IMR-90 (cell line): Measurements from ENCODE around the gene FOXB1. TPM values are rescaled to one million over a fixed set of nuclear protein-coding genes. Genes with fewer than 3 reads are reported as not detected.

Experiments used
- ATAC-seq: fragments of 200-7000 bp; cut with Tn5 transposase; 2 replicates; pipeline ENCODE4 v1.9.1; 2020; ENCODE audit warnings: low read depth, mild to moderate bottlenecking, moderate library complexity
- BruUV-seq: library from RNA; stranded (reverse); fragments of 400-500 nt; replicated peaks from 2 replicates; lab custom pipeline; 2021; lab: Mats Ljungman, UMichigan
- CTCF ChIA-PET: fragments of 300-600 bp; formaldehyde crosslinking; extraction: SDS; loops from one replicate; lab custom pipeline; 2021; ENCODE audit warnings: antibody characterized with exemption; lab: Yijun Ruan, JAX
- POLR2A ChIA-PET: fragments of 300-600 bp; sonication (Branson Sonifier 250); formaldehyde crosslinking; loops from one replicate; lab custom pipeline; 2022; ENCODE audit warnings: antibody characterized with exemption; ENCODE audit not compliant: unreplicated experiment; lab: Charles Lee
- DNase-seq: peaks from one replicate; pipeline ENCODE4 v3.0.0; 2013
- H2AFZ ChIP-seq: replicated peaks from 2 replicates; pipeline ENCODE3; 2013; ENCODE audit warnings: low read length, mild to moderate bottlenecking; ENCODE audit not compliant: poor library complexity
- H2AK5ac ChIP-seq: 2 replicates; pipeline ENCODE4 v1.6.1; 2013; ENCODE audit warnings: low read depth, low read length, inconsistent platforms
- H2AK9ac ChIP-seq: replicated peaks from 2 replicates; pipeline ENCODE3; 2013; ENCODE audit warnings: mild to moderate bottlenecking, low read depth, low read length, moderate library complexity; ENCODE audit not compliant: poor library complexity
- H2BK120ac ChIP-seq: 2 replicates; pipeline ENCODE4 v1.6.1; 2013; ENCODE audit warnings: low read depth, low read length, inconsistent platforms
- H2BK15ac ChIP-seq: 3 replicates; pipeline ENCODE4 v1.6.1; 2013; ENCODE audit warnings: low read depth, low read length, inconsistent platforms
- H2BK20ac ChIP-seq: 2 replicates; pipeline ENCODE4 v1.6.1; 2013; ENCODE audit warnings: low read depth, mild to moderate bottlenecking, inconsistent platforms, low read length, moderate library complexity
- H2BK5ac ChIP-seq: 2 replicates; pipeline ENCODE4 v1.6.1; 2013; ENCODE audit warnings: mild to moderate bottlenecking, low read depth, low read length, inconsistent platforms; ENCODE audit not compliant: poor library complexity, severe bottlenecking
- H3K14ac ChIP-seq: replicated peaks from 2 replicates; pipeline ENCODE4 v1.6.1; 2013; ENCODE audit warnings: low read depth, low read length, inconsistent platforms
- H3K18ac ChIP-seq: 2 replicates; pipeline ENCODE4 v1.6.1; 2013; ENCODE audit warnings: low read depth, low read length, control low read depth
- H3K23ac ChIP-seq: 2 replicates; pipeline ENCODE4 v1.6.1; 2013; ENCODE audit warnings: low read depth, low read length, inconsistent platforms
- H3K27ac ChIP-seq: 2 replicates; pipeline ENCODE4 v1.5.1; 2013; ENCODE audit warnings: mild to moderate bottlenecking, control low read depth, low read length; ENCODE audit not compliant: insufficient read depth
- H3K27me3 ChIP-seq: 2 replicates; pipeline ENCODE4 v1.6.1; 2013; ENCODE audit warnings: low read length; ENCODE audit not compliant: control insufficient read depth, insufficient read depth
- H3K36me3 ChIP-seq: 2 replicates; pipeline ENCODE4 v1.6.1; 2013; ENCODE audit warnings: low read length, mixed read lengths; ENCODE audit not compliant: control insufficient read depth, insufficient read depth
- H3K4ac ChIP-seq: 2 replicates; pipeline ENCODE4 v1.6.1; 2013; ENCODE audit warnings: low read depth, low read length, inconsistent platforms
- H3K4me1 ChIP-seq: 2 replicates; pipeline ENCODE4 v1.6.1; 2013; ENCODE audit warnings: low read length, mixed read lengths; ENCODE audit not compliant: control insufficient read depth, insufficient read depth
- H3K4me2 ChIP-seq: 2 replicates; pipeline ENCODE4 v1.6.1; 2013; ENCODE audit warnings: low read depth, mild to moderate bottlenecking, control low read depth, low read length, moderate library complexity
- H3K4me3 ChIP-seq: 2 replicates; pipeline ENCODE4 v1.5.1; 2013; ENCODE audit warnings: low read depth, mild to moderate bottlenecking, control low read depth, low read length, moderate library complexity; ENCODE audit not compliant: insufficient read depth
- H3K56ac ChIP-seq: 2 replicates; pipeline ENCODE4 v1.6.1; 2013; ENCODE audit warnings: low read length, inconsistent platforms; ENCODE audit not compliant: insufficient read depth; ENCODE audit errors: extremely low read depth
- H3K79me1 ChIP-seq, 2 experiments: 2 replicates each; pipeline ENCODE4 v1.6.1; 2013; ENCODE audit warnings: low read length in 2 of 2, inconsistent platforms in 1 of 2, low read depth in 1 of 2
- H3K9ac ChIP-seq: 2 replicates; pipeline ENCODE4 v1.6.1; 2013; ENCODE audit warnings: low read depth, low read length, control low read depth
- H3K9me1 ChIP-seq: 2 replicates; pipeline ENCODE4 v1.6.1; 2013; ENCODE audit warnings: low read length, inconsistent platforms; ENCODE audit not compliant: insufficient read depth
- H3K9me3 ChIP-seq: 2 replicates; pipeline ENCODE4 v1.6.1; 2013; ENCODE audit warnings: low read length; ENCODE audit not compliant: control insufficient read depth, insufficient read depth
- H4K20me1 ChIP-seq: 2 replicates; pipeline ENCODE4 v1.6.1; 2013; ENCODE audit warnings: low read length, inconsistent platforms; ENCODE audit not compliant: insufficient read depth
- H4K5ac ChIP-seq: 2 replicates; pipeline ENCODE4 v1.6.1; 2013; ENCODE audit warnings: mild to moderate bottlenecking, low read depth, low read length, control low read depth
- H4K8ac ChIP-seq, 2 experiments: 2 replicates each; pipeline ENCODE4 v1.6.1; 2013; ENCODE audit warnings: low read depth in 2 of 2, low read length in 2 of 2, control low read depth in 1 of 2, inconsistent platforms in 1 of 2
- H4K91ac ChIP-seq: 2 replicates; pipeline ENCODE4 v1.6.1; 2013; ENCODE audit warnings: low read depth, low read length, inconsistent platforms; ENCODE audit not compliant: insufficient read depth
- BHLHE40 ChIP-seq: fragments of 150-350 bp; IDR thresholded peaks from 2 replicates; pipeline ENCODE4 v1.6.1; 2016; ENCODE audit warnings: mild to moderate bottlenecking, low read depth, low read length
- MAFK ChIP-seq: IDR thresholded peaks from 2 replicates; pipeline ENCODE4 v1.6.1; 2012; ENCODE audit warnings: low read depth, low read length, improper control_type of control experiment
- MAZ ChIP-seq: IDR thresholded peaks from 2 replicates; pipeline ENCODE4 v1.6.1; 2012; ENCODE audit warnings: low read depth, mild to moderate bottlenecking, low read length, improper control_type of control experiment, moderate library complexity, borderline replicate concordance
- POLR2A ChIP-seq: IDR thresholded peaks from 2 replicates; pipeline ENCODE4 v1.6.1; 2012; ENCODE audit warnings: mild to moderate bottlenecking, low read depth, low read length
- RFX5 ChIP-seq: IDR thresholded peaks from 2 replicates; pipeline ENCODE4 v1.8.0; 2012; ENCODE audit warnings: low read depth, mild to moderate bottlenecking, low read length, moderate library complexity
- dilution Hi-C: fragments of 300-500 bp; cut with HindIII; formaldehyde crosslinking; loops from one replicate; pipeline ENCODE4 v1.14.3; 2018; ENCODE audit warnings: low sequenced_read_pairs; ENCODE audit not compliant: unreplicated experiment
- in situ Hi-C: fragments of 300-500 bp; cut with MboI; formaldehyde crosslinking; loops from 3 replicates; pipeline ENCODE4 v1.14.3; 2019; ENCODE audit warnings: low sequenced_read_pairs, inconsistent platforms, mixed read lengths
- intact Hi-C: fragments of 100-400 bp; cut with micrococcal nuclease; formaldehyde crosslinking; loops from 2 replicates; pipeline ENCODE4 v1.10.0; 2022
- polyA plus RNA-seq, 3 experiments: library from polyadenylated mRNA; depleted of rRNA; stranded (reverse); fragments of >200 nt; gene quantifications; 2 replicates each; pipeline ENCODE4 v1.2.3, GENCODE V29; 2012; ENCODE audit warnings: low replicate concordance in 1 of 3
- total RNA-seq: library from RNA; depleted of rRNA; stranded (reverse); fragments of >200 nt; gene quantifications from 2 replicates; pipeline ENCODE4 v1.2.3, GENCODE V29; 2012
- TF ChIP-seq, protein P1 (sequence below): fragments of 150-350 bp; IDR thresholded peaks from 2 replicates; pipeline ENCODE4 v1.6.1; 2017; ENCODE audit warnings: mild to moderate bottlenecking, antibody characterized with exemption, low read length, low read depth

The FOXB1 gene
- total and polyA plus RNA-seq, 2 of the 4 experiments (the other 2 are of a cell fraction): not detected

GRCh38 chr15:59958288-59958687 is 45.8 kb upstream of the FOXB1 start (continued):
- TF ChIP-seq MAFK (no peak), MAZ (no peak)

GRCh38 chr15:59960318-59960717 is 43.8 kb upstream of the FOXB1 start:
- Histone ChIP-seq H4K91ac (no peak overlapping the region), H3K36me3 (no peaks in the 10 kb centered on the region), H2BK15ac (no peak overlapping the region), H4K8ac (no peak overlapping the region), H4K5ac (no peak overlapping the region), H2BK120ac (no peak overlapping the region), H2AFZ (no peak overlapping the region), H3K9me3 (peaks cover 2% of the 10 kb centered on the region; the same call in 1 of the 2 replicates), H2AK9ac (no peak overlapping the region), H3K27ac (no peak overlapping the region), H3K23ac (no peak overlapping the region), H3K18ac (no peak overlapping the region), H2BK5ac (no peak overlapping the region), H3K9ac (no peak overlapping the region), H3K14ac (no peak overlapping the region), H4K20me1 (no peaks in the 10 kb centered on the region), H3K4me2 (no peak overlapping the region), H3K4me1 (no peaks in the 10 kb centered on the region), H3K79me1 (no peaks in the 10 kb centered on the region), H2AK5ac (no peak overlapping the region), H2BK20ac (no peak overlapping the region), H3K27me3 (no peaks in the 10 kb centered on the region; the same call in 1 of the 2 replicates), H3K9me1 (no peaks in the 10 kb centered on the region), H3K4ac (no peak overlapping the region), H3K4me3 (no peak overlapping the region), H3K56ac (no peak overlapping the region)
- intact Hi-C loops: no loop called here
- no peak for TF ChIP-seq POLR2A
- TF ChIP-seq, protein P1, sequence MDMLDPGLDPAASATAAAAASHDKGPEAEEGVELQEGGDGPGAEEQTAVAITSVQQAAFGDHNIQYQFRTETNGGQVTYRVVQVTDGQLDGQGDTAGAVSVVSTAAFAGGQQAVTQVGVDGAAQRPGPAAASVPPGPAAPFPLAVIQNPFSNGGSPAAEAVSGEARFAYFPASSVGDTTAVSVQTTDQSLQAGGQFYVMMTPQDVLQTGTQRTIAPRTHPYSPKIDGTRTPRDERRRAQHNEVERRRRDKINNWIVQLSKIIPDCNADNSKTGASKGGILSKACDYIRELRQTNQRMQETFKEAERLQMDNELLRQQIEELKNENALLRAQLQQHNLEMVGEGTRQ: no peak
- TF ChIP-seq RFX5: no peak
- no peak for TF ChIP-seq BHLHE40
- ATAC-seq: no peak
- dilution Hi-C loops: no loop called here
- POLR2A ChIA-PET: no interaction called here
- in situ Hi-C loops: no loop called here
- CTCF ChIA-PET: no interaction called here
- no TSS peak for BruUV-seq
- no peak for DNase-seq
